Inflammatory macrophage treated with lipopolysaccharide for 1 hour (primary cell): ENCODE measurements around the gene TIMP2.
"Not testable (repeated sequence)": the region's sequence is repeated elsewhere in the genome, so short reads cannot be mapped to it uniquely, and the experiment has no call there.

ENCODE experiments used
- DNase-seq, 2 donors: peaks; one replicate each; pipeline ENCODE4 v3.0.0-alpha.2; 2020 to 2022

The TIMP2 gene

GRCh38 chr17:78925662-78926555, 722 bp upstream of the TIMP2 start:
- peak; percentile 95 for DNase-seq

- no peak for DNase-seq
Measured at GRCh38 chr17:78924481-78925151, 571 bp downstream of the TIMP2 start.

- peak; percentile 71 to 79 for DNase-seq
Measured at GRCh38 chr17:78923660-78924453, 1.3 kb downstream of the TIMP2 start.

GRCh38 chr17:78922816-78923498, 2.2 kb downstream of the TIMP2 start:
- DNase-seq: peak; percentile 20 to 22

GRCh38 chr17:78921437-78921971, 3.7 kb downstream of the TIMP2 start:
- no peak for DNase-seq

GRCh38 chr17:78920528-78920927, 4.7 kb downstream of the TIMP2 start:
- DNase-seq: no peak

GRCh38 chr17:78919861-78920450, 5.2 kb downstream of the TIMP2 start:
- no peak for DNase-seq

- no peak for DNase-seq
Measured at GRCh38 chr17:78918979-78919378, 6.2 kb downstream of the TIMP2 start.

GRCh38 chr17:78917451-78918275, 7.5 kb downstream of the TIMP2 start:
- DNase-seq: no peak

GRCh38 chr17:78915872-78916632, 9.1 kb downstream of the TIMP2 start:
- DNase-seq: peak; percentile 76 to 84

GRCh38 chr17:78913115-78913514, 12.1 kb downstream of the TIMP2 start:
- DNase-seq: no peak

GRCh38 chr17:78912082-78912481, 13.1 kb downstream of the TIMP2 start:
- DNase-seq: peak in 1 of 2 donors; percentile 47

GRCh38 chr17:78911543-78911942, 13.6 kb downstream of the TIMP2 start:
- not testable (repeated sequence) for DNase-seq

- DNase-seq: peak; percentile 93 to 96
Measured at GRCh38 chr17:78910497-78911284, 14.5 kb downstream of the TIMP2 start.

GRCh38 chr17:78908426-78908825, 16.8 kb downstream of the TIMP2 start:
- DNase-seq: no peak

- no peak for DNase-seq
Measured at GRCh38 chr17:78905541-78905940, 19.6 kb downstream of the TIMP2 start.

GRCh38 chr17:78905116-78905515, 20.1 kb downstream of the TIMP2 start:
- DNase-seq: no peak

GRCh38 chr17:78904371-78904770, 20.8 kb downstream of the TIMP2 start:
- no peak for DNase-seq

- peak in 1 of 2 donors; percentile 30 for DNase-seq
Measured at GRCh38 chr17:78903101-78903779, 21.9 kb downstream of the TIMP2 start, which contains the start of gene CEP295NL. Gene CEP295NL (minus strand): TSS chr17:78903201. CDS start chr17:78901828, 1,373 bp downstream.
